GM19455 (cell line): ENCODE results near the gene SMARCD1.

Source experiments
- ATAC-seq: cut with Tn5 transposase; IDR thresholded peaks from one replicate; pipeline ENCODE4 v1.9.1; 2021; ENCODE audit not compliant: unreplicated experiment

Gene SMARCD1

GRCh38 chr12:50057000-50057841 is 27.9 kb upstream of the SMARCD1 start, which contains the start of gene ASIC1:
Gene ASIC1, plus strand, starts transcription at chr12:50057596. Its CDS starts 1,171 bp downstream, at chr12:50058767.
- no peak for ATAC-seq

DNA sequence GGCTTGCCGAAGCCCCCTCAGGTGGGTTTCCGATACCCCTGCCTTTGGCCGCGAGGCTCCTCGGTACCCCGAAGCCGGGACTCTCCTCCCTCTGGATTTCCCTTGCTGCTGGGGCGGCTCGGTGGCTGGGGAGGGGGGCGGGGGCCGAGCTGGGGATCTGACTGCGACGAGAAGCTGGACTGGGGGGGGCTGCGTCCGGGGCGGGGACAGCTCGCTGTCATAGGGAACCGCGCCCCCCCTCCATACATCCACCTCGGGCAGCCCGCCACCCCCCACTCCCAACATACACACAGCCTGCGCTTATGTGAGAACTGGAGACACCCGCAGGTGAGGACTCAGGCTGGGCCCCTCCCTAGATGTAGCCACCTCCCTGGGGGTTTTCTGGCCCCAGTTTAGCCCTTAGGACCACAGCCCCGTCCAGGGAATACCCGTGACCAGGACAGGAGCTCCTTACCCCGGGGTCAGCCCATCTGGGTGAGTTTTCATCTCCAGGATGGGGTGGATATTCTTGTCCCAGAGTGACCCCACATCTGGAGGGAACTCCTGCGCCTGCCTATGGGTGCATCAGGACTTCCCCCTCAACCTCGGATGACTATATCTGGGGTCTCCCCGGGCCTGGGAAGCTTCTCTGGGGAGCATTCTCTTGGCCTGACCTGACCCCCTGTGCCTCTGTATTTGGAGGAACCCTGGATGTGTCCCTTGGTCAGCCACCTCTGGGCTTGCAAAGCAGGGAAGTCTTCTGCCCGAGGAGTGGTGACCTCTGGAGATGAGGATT is 27.1 kb upstream of the SMARCD1 start:
- no peak for ATAC-seq

- no peak for ATAC-seq
Observed at GRCh38 chr12:50058743-50059312, 26.3 kb upstream of the SMARCD1 start.

DNA sequence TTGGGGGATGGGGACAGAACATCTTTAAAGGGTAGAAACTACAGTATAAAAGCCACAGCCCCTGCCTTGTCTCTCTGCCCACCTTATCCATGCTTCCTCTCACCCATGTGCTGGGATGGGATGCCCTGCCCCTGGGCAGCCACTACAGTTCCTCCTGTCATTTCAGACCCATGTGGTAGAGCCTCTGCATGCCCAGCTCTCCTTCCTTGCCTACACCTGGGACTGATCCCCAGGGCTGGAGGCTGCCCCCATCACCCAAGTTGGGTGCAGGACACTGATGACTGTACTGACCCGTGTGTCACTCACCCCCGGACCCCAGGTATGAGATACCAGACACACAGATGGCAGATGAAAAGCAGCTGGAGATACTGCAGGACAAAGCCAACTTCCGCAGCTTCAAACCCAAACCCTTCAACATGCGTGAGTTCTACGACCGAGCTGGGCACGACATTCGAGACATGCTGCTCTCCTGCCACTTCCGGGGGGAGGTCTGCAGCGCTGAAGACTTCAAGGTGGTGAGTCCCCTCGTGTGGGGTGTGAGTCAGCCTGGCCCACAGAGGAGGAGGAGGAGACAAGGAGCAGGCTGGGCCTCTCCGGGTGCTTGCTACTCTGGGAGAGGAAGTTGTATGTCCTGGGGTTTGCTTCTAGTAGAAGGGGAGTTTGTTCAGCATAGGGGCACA is 25.6 kb upstream of the SMARCD1 start:
- ATAC-seq = no peak

DNA sequence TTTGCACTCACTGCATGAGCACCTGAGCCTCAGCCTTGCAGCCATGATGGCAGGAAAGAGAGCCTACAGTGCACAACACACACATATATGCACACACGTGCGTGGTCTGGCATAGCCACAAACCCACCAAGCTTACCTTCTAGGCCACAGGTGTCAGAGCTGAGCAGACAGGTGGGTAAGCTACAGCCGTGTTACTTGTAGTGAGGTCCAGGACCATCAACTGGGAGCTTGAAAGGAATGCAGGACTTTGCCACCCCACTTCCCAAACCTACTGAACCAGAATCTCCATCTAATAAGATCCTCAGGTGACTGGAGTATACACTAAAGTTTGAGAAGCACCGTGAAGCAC is 25.0 kb upstream of the SMARCD1 start:
- no peak for ATAC-seq

DNA sequence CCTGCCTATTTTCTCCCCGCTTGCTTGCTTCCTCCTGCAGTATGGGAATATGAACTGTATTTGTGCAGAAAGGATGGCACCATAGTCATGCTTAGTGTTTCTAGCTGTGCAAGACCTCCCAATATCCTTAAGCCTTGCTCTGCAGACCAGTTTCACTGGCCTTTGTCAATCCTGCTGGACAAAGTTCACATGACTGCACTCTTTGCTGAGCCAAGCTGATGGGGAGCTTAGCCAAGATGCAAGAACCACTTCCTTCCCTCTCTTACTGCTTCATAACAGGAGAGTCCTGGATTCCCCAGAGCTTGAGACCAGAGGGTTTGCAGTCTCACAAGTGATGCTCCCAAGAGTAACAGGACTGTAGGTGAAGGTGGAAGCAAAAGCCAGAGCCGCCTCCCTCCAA is 24.0 kb upstream of the SMARCD1 start:
- no peak for ATAC-seq

- no peak for ATAC-seq
Observed at GRCh38 chr12:50061946-50062686, 23.0 kb upstream of the SMARCD1 start.

GRCh38 chr12:50062728-50063460 is 22.2 kb upstream of the SMARCD1 start:
- no peak for ATAC-seq

DNA sequence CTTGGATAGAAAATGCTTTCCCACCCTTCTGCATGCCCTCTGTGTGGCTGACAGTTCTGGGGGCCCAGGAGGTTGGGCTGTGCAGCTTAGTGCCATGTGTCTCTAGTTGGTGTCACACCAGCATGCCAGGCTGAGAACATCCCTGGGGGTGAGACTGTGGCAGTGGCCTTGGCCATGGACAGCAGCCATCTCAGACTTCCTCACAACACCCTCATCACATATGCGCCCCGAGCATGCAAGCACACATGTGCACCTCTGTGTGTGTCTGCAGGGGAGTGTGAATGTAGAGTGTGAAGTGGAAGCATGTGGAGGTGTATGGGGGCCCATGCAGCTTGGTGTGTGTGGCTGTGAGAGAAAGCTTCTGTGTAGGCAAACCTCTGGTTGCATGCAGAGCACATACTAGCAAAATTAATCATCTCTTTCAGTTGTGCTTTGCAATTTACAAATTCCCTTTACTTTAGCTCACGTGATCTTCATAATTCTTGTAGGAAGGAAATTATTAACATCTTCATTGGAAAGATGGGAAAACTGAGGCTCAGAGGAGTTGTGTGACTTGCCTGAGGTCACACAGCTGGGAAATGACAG is 19.3 kb upstream of the SMARCD1 start:
- ATAC-seq = no peak

GRCh38 chr12:50066402-50066801 is 18.7 kb upstream of the SMARCD1 start:
- no peak for ATAC-seq

DNA sequence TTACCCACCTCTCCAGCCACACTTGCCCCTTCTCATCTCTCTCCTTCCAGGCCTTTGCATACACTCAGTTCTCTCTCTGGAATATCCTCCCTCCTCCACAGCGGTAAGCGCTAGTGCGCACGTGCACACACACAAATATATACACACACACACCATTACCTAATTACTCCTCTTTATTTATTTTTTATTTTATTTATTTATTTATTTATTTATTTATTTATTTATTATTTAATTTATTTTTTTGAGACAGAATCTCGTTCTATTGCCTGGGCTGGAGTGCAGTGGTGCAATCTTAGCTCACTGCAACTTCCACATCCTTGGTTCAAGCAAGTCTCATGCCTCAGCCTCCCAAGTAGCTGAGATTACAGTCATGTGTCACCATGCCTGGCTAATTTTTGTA is 16.1 kb upstream of the SMARCD1 start:
- no peak for ATAC-seq

- ATAC-seq = no peak
Observed at GRCh38 chr12:50069539-50069938, 15.6 kb upstream of the SMARCD1 start.

DNA sequence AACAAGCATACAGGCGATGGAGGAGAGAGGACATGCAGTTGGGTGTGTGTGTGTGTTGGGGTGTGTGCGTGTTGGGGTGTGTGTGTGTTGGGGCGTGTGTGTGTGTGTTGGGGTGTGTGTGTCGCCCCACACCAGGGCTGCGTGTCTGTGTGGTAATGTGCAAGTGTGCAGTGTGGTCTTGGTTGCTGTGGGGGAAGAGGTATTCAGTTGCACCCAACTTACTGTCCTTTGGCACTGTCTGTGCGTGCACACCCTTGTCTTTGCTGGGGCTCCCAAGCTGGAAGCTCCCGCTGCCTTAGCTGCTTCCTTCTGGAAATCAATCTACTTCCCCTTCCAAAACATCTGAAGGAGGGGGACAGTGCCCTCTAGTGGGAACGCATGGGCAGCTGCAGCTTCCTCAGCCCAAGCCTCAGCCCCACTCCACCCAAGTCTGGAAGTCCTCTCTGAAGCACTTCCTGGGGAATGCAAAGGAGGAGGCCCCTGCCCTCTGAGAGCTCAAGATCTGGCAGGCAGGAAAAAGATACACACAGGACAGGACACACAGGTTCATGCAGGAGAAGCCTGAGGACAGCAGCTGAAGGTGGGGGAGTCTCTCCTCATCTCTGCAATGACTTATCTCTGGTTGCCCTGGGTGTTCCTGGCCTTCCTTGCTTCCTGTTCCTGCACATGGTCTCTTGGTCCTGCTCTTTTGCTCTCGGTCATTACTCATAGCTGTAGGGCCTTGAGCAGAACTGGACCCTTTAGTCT is 14.7 kb upstream of the SMARCD1 start:
- no peak for ATAC-seq

GRCh38 chr12:50072198-50072907 is 12.8 kb upstream of the SMARCD1 start:
- ATAC-seq = no peak

DNA sequence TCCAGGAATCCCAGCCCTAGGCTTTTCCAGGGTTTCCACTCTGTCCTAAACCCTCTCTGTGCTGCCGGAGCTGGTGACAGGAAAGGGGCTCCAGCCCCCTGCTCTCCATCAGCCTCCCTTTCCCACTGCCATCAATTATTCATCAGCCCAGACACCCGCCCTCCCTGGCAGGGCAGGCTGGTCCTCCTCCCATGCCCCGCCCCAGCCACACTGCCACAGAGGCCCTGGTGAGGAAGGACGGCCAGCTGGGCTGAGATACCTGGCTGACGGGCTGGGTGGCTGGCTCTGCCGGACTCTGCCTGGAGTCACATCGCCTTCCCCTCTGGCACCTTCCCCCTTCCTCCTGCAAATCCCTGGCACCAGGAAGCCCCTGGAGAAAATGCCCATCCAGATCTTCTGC is 11.9 kb upstream of the SMARCD1 start:
- no peak for ATAC-seq

GRCh38 chr12:50073712-50074111 is 11.4 kb upstream of the SMARCD1 start:
- ATAC-seq = no peak

DNA sequence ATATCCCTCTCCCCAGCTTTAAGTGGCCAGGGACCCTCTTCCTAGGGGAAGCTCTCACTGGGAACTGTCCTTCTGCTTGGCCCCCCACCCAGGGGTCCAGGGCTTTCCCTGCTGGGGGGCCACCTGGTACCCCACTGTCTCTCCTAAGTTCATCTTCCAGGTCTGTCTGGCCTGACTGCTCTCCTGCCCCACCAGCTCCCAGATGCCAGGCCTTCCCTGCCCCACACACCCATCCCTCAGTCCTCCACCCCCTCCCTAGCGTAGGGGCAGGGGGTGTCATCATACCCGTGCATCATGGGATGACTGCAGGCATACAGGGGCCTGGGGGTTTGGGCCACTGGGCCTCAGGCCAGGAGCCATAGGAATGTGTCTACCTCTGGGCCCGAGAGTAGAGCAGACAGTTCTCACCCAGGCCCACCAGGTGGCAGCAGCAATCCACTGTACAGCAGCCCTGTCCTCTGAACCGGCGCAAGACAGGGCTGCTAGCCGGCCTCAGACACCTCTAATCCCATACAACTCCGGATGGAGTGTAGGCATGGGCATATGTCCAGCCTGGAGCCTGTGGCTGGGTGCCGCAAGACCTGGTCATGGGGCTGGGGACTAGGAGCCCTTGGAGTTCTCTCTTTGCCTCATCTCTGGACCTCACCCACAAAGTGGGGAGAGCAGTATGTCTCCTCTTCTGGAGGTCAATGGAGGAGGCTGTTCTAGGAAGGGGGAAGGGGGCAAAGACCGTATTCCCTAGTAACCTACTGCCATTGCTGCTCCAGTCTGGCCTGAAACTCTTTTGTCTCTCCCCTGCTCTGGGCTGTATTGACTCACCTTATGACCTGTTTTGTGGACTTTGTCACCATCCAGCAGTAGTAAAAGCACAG is 10.0 kb upstream of the SMARCD1 start:
- ATAC-seq = peak; percentile 62
